C1 segment of cervical spinal cord (tissue), 14 donors: ENCODE results near the gene SUSD2.
"Not testable (repeated sequence)": the region's sequence is repeated elsewhere in the genome, so short reads cannot be mapped to it uniquely, and the experiment has no call there.

Experiments
- DNase-seq, 14 donors: peaks; one replicate each; lab custom pipeline; 2025; lab: John Stamatoyannopoulos, UW

SUSD2 gene

DNA sequence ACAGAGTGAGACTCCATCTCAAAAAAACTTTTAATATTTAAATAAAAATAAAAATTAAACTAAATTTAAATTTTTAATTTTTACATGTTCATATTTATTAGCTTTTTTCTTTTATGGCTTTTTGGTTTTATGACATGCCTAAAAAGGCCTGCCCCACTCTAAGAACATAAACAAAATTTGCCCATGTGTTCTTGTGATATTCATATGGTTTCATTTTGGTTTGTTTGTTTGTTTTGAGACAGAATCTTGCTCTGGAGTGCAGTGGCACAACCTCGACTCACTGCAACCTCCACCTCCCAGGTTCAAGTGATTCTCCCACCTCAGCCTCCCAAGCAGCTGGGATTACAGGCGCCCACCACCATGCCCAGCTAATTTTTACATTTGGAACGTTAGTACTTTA lies 27.7 kb downstream of the SUSD2 start:
- no peak for DNase-seq

DNA sequence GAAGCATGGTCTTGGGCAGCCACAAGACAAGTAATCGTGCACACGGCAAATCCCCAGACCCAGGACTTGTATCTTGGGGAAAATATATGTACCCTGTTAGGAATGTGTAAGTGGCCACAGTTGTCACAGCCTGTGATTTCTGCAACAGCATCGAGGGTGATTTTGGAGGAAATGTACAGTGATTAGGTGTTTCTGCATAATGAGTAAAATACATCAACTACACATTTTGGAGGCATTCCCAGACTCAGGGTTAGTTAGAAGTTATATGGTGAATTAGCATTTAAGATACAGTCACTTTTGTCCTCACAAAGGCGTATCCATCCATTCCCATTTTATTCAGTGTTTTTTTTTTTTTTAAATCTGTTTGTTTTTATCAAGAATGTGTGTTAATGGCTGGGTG lies 28.4 kb downstream of the SUSD2 start:
- DNase-seq = no peak

DNA sequence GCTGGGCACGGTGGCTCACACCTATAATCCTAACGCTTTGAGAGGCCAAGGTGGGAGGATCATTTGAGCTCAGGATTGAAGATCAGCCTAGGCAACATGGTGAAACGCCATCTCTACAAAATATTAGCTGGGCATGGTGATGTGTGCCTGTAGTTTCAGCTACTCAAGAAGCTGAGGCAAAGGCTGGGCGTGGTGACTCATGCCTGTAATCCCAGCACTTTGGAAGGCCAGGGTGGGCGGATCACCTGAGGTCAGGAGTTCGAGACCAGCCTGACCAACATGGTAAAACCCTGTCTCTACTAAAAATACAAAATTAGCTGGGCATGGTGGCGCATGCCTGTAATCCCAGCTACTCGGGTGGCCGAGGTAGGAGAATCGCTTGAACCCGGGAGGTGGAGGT lies 29.1 kb downstream of the SUSD2 start:
- DNase-seq = not testable (repeated sequence)

DNA sequence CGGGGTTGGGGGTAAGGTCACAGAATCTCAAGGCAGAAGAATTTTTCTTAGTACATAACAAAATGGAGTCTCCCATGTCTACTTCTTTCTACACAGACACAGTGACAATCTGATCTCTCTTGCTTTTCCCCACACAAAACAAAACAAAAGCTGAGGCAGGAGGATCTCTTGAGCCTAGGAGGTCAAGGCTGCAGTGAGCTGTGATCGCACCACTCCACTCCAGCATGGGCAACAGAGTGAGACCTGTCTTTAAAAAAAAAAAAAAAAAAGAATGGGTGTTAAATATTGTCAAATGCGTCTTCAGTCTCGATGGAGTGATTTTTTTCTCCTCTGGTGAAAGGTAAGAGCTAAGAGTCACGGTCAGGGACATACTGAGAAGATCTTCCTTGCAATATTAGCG lies 30.4 kb downstream of the SUSD2 start:
- not testable (repeated sequence) for DNase-seq

DNA sequence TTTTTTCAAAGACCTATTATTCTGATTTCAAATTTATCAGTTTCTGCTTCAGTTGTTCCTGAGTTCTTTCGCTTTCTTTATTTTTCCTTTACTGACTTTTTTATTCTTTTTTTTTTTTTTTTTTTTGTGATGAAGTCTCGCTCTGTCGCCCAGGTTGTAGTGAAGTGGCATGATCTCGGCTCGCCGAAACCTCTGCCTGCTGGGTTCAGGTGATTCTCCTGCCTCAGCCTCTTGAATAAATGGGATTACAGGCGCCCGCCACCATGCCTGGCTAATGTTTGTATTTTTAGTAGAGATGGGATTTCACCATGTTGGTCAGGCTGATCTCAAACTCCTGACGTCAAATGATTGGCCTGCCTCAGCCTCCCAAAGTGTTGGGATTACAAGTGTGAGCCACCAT lies 31.8 kb downstream of the SUSD2 start:
- not testable (repeated sequence) for DNase-seq

DNA sequence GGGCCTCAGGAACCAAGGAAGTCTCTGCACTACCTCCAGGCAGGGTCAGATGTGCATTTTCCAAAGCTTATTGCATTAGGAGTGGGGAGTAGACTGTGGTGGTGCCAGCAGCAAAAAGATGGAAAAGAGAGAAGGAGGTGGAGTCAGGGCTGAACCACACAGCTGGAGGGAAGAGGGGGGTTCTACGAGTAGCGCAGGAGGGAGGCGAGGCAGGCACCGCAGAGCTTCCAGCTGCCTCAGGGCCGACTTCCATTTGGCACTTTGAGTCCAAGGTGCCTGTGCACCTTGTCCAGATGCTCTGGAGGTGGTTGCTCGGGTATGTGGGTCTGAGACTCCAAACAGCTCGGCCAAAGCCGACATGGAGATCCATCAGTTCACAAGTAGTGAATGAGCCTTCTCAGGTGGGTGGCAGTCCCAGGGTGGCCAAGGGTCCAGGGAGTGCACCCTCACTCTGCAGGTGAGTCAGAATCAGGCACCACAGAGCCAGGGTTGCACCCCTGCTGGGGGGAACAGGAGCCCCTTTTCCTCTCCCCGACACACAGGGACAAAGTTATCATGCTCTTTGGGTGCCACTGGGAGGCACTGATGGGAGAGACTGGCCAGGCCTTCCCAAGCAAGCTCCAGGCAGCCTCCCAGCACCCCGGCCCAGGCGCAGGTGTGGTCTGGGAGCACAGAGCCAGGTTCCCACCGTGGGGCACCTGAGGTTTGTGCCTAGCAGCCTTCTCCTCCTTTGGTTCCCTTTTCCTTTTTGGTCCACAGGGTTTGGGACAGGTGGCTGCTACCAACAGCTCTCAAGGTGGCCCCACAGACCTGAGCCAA lies 33.4 kb downstream of the SUSD2 start:
- DNase-seq = no peak

DNA sequence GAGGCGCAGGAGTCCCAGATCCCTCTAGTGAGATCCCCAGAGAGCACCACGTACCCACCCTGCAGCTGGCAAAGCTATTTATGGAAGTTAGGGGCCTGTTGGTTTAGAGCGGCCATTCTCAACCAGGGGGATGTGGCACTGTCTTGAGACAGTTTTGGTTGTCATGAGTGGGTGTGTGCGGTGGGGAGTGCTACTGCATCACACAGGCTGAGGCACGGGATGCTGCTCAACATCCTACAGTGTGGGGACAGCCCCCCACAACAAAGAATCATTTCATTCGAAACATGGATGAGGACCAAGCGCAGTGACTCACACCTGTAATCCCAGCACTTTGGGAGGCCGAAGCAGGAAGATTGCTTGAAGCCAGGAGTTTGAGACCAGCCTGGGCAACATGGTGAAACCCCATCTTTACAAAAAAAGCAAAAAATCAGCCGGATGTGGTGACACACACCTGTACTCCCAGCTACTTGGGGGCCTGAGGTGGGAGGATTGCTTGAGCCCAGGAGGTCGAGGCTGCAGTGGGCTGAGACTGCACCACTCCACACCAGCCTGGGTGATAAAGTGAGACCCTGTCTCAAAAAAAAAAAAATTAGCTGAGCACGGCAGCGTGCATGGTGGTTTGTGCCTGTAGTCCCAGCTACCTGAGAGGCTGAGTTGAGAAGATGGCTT lies 35.4 kb downstream of the SUSD2 start:
- no peak for DNase-seq

DNA sequence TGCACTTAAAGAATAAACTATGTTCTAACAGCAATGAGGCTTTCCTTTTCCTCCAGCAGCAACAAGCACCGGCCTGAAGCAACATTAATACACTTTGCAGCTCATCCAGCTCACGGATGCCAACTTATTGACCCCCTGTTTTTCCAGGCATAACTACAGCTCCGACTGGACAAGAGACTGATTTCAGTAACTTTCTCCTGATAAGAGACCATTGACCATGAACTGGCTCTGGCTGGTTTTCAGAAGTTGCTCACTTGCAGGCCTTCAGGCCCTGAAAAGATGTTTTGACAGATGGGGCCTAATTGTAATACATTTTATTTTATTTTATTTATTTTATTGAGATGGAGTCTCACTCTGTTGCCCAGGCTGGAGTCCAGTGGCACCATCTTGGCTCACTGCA lies 36.1 kb downstream of the SUSD2 start:
- no peak for DNase-seq

DNA sequence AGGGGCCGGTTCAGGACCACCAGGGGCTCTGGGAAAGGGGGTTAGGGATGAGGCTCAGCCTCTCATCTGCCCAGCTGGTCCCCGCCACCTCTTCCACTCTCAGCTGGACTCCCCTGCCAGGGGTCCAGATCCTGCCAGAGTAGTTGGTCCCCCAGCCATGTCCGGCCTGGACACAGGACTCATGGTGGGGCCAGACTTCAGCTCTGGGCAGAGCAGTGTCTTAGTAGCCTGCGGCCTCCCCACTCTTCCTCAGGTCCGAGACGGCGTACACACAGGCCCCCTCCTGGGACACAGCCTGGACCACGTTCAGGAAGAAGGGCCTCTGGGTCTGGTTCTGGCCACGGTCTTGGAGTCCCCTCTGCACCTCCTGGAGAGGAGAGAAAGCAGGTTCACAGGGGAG lies 38.5 kb downstream of the SUSD2 start:
- no peak for DNase-seq

DNA sequence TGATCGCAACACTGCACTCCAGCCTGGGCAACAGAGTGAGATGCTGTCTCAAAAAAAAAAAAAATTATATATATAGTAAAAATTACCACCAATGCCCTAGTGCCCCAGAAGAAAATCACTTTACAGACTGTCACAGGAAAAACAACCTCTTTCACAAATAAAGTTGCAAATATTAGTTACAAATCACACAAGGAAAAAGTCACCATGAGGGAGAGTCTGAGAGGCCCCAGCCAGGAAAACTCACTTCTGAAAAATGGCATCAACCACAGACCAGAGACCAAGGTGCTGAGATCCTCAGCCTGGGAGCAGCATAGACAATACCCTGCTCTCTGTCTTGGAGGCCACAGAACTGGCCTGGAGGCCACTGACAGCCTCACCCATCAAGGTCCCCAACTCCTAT lies 43.2 kb downstream of the SUSD2 start:
- DNase-seq = no peak

DNA sequence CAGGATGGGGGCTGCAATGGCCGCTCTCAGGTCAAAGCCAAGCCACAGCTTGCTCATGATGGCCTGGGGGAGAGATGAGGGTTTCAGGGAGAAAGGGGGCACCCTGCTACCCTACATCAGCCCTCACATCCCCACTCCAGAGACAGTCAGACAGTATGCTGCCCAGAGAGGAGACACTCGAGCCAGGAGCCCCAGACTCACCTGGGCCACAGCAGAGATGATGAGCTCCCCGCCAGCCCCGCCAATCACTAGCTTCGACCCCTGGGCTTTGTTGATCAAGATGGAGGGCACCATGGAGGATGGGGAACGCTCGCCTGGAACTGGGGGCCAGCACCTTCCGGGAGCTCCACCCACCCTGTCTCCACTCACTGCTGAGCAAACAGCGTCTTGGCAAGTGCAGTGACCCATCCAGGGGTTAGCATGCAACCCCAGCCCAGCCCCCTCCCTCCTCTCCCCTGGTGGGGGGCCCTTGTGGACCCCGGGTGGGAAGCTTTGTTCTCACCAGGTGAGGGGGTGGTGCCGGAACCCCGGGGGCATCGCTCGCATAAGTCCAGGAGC lies 43.8 kb downstream of the SUSD2 start:
- DNase-seq = no peak

DNA sequence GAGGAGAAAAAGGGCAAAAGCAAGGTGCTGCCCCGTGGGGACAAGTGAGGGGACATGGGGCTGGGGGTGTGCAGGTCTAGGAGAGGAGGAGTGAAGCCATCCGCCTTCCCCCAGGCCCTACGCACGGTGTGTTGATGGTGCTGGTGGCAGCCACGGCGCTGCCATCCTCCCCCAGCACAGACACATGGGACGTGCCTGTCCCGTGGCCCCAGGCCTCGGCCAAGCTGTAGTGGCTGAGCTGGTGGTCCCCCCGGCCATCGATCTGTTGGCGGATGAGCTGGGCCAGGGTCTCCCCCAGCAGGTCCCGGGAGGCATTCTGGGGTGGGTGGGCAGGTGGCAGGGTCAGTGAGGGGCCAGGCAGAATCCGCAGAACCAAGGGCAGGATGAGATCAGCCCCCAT lies 44.7 kb downstream of the SUSD2 start:
- DNase-seq = no peak

DNA sequence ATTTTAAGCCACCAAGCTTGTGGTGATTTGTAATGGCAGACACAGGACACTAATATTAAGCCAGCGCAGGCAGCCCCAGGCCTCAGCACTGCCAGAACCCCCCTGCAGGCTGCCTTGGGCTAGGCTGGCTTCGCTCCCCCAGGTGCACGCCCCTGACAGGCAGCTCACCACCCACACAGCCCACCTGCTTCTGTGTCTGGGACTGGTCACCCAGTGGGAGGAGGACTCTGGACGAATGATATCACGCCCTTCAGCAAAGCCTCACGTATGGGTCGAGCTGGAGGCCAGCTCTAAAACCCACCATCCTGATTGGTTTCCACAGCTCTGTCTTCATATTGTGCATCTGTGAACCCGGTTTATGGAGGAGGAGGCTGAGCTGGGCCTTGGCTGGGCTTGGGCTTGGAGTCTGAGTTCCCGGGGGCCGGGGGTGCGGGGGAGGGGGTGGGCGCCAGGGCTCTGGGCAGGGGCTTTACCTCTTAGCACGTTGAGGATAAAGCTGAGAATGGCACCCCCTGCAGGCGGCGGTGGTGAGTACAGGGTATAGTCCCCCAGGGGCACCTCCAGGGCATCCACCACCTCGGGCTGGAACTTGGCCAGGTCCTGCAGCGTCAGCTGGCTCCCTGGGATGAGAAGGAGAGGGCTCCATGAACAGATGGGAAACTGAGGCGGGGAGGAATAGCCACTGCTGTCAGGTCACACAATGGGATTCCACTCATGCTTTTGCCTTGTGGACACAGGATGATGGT lies 49.8 kb downstream of the SUSD2 start:
- DNase-seq = peak in 1 of 14 donors; percentile 6

DNA sequence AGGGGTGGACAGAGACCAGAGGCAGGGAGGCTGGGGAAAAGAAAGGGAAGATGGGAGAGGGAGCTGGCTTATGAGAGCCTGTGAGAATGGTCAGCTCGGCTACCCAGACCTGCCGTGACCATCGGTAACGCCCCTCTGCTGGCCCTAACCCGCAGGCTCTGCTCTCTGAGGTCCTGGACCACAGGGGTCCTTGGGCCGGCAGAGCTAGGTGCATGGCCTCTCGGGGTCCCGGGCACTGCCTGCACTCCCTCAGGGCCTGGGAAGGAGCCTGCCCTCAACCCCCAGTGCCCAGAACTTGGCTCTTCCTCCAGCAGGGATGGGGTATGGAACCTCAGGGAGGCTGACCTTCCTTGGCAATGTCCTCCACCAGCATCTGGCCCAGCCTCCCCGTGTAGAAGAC lies 50.4 kb downstream of the SUSD2 start:
- DNase-seq = no peak

DNA sequence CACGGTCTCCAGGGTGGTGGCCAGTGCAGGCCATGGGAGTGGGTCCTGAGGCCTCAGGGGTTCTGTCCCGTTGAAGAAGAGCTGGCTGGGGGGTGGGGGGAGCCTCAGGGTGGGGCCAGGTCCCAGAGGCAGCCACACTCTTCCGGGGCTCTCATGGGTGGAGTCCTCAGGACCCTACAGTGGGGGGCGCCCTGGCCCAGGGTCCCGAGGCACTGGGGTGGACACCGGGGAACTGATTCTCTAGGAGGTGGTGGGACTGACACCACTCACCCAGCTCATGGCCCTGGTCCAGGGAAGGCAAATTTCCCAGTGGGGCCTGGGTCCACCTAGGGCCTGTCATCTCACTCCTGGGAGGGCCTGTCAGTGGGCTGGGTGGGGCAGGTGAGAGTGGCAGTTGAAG lies 50.8 kb downstream of the SUSD2 start:
- no peak for DNase-seq

DNA sequence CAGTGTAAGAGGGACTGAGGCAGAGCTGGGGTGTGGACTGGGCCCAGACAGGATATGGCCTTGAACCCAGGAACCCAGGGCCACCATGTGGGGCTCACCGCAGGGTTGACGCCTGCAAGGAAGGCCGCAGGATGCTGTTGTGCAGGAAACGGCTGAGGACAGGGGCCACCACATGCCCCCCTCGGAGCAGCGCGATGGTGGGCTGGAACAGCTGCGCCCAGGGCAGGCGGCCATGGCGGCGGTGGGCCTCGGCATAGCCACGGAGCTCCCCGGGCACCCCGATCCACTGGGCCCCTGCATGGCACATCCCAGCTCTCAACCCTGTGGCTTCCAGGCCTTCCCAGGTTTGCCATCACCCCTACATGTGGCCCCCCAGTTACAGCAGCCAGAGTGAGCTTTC lies 51.4 kb downstream of the SUSD2 start:
- no peak for DNase-seq

DNA sequence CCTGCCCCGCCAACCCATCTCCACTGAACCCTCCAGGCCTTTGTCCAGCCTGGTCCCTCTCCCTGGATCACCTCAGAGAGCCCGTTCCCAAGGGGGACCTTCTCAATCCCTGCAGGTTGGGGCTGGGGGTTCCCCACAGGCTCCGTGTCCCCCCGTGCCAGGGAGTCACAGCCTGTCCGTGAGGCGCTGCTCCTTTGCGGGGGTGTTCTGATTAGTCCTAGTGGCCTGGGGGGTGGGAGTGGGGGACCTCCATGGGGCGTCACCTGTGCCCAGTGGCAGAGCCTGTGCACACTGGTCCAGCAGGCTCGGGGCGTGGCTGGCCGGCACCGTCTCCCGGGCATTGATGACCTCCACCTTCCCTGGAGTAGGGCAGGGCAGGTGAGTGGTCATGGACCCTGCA lies 51.9 kb downstream of the SUSD2 start:
- DNase-seq = no peak

DNA sequence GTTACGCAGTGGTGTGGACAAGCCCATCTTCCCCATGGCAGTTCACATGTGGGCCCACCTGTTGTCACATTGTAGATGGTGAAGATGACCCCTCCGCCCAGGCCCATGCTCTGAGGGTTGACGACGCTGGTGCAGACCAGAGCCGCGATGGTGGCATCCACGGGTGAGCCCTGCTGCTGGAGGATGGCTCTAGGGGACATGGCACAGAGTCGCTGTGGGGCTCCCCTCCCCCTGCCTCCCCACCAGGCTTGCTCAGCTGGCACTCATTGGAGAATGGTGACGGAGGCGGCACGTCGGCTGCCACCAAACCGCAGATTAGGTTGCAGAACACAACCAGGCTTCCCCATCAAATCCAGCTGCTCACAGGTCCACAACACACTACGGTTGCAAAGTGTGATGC lies 52.5 kb downstream of the SUSD2 start:
- no peak for DNase-seq

DNA sequence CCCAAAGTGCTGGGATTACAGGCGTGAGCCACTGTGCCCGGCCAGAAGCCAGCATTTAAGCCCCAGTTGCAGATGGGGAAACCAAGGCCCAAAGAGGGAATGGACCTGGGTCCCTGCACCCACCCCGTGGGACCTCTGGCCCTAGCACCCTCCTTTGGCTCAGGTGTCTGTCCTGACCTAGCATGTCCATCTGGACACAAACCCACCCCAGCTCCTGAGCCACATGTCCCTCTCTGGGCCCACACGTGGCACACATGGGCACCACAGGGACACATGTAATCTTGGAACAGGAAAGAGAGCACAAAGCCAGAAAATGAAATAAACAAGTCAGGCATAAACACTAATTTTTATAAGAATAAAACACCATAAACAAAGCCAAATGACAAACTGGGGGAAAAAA lies 54.0 kb downstream of the SUSD2 start:
- no peak for DNase-seq

DNA sequence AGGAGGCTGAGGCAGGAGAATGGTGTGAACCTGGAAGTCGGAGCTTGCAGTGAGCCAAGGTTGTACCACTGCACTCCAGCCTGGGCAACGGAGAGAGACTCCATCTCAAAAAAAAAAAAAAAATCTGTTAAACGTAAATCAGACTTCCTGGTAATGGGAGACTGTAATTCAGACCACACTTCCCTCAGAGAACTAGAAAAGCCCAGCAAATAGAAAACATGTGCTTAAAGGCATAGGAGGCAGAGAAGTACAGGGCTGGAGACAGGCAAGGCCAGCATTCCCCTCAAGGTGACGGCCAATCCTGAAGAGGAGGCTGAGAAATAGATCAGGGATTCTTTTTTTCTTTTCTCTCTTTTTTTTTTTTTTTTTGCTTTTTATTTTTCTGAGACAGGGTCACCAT lies 55.4 kb downstream of the SUSD2 start:
- no peak for DNase-seq

DNA sequence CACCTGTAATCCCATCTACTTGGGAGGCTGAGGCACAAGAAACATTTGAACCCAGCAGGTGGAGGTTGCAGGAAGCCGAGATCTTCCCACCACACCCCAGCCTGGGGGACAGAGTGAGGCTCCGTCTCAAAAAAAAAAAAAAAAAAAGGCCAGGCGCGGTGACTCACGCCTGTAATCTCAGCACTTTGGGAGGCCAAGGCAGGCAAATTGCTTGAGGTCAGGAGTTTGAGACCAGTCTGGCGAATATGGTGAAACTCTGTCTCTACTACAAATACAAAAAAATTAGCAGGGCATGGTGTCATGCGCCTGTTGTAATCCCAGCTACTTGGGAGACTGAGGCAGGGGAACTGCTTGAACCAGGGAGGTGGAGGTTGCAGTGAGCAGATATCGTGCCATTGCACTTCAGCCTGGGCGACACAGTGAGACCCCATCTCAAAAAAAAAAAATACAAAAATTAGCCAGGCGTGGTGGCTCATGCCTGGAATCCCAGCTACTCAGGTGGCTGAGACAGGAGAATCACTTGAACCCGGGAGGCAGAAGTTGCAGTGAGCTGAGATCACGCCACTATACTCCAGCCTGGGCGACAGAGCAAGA lies 56.9 kb downstream of the SUSD2 start:
- DNase-seq = not testable (repeated sequence)
